ENCODE data around the gene SMYD3.
A peak's percentile ranks its signal among the peaks of the same experiment; 100 is the strongest.

Gene SMYD3

GRCh38 chr1:246117066-246117791 is 389.9 kb downstream of the SMYD3 start:
- peak overlapping the region; percentile 66 for H3K4me3 Mint-ChIP-seq
- no peaks in the 10 kb centered on the region for H3K36me3 Mint-ChIP-seq (ENCODE audit: low read depth)
- H3K9me3 Mint-ChIP-seq, result no peaks in the 10 kb centered on the region
- H3K27ac Mint-ChIP-seq, result peak overlapping the region; percentile 76
- no peaks in the 10 kb centered on the region for H3K27me3 Mint-ChIP-seq
- H3K4me1 Mint-ChIP-seq (ENCODE audit: low read depth), result peaks cover 24% of the 10 kb centered on the region

- Mint-ChIP-seq H3K27ac (no peak overlapping the region), H3K4me3 (no peak overlapping the region), H3K27me3 (no peaks in the 10 kb centered on the region)
Measured at GRCh38 chr1:246114369-246114768, 392.7 kb downstream of the SMYD3 start.

GRCh38 chr1:246113555-246114095 is 393.5 kb downstream of the SMYD3 start:
- no peak overlapping the region for H3K27ac Mint-ChIP-seq
- H3K4me3 Mint-ChIP-seq, result no peak overlapping the region
- no peaks in the 10 kb centered on the region for H3K27me3 Mint-ChIP-seq
- H3K9me3 Mint-ChIP-seq, result no peaks in the 10 kb centered on the region
- H3K36me3 Mint-ChIP-seq (ENCODE audit: low read depth), result no peaks in the 10 kb centered on the region
- peaks cover 24% of the 10 kb centered on the region for H3K4me1 Mint-ChIP-seq (ENCODE audit: low read depth)

More at GRCh38 chr1:246114369-246114768, 392.7 kb downstream of the SMYD3 start:
- Mint-ChIP-seq H3K4me1 (ENCODE audit: low read depth) (peaks cover 24% of the 10 kb centered on the region), H3K36me3 (ENCODE audit: low read depth) (no peaks in the 10 kb centered on the region), H3K9me3 (no peaks in the 10 kb centered on the region)

DNA sequence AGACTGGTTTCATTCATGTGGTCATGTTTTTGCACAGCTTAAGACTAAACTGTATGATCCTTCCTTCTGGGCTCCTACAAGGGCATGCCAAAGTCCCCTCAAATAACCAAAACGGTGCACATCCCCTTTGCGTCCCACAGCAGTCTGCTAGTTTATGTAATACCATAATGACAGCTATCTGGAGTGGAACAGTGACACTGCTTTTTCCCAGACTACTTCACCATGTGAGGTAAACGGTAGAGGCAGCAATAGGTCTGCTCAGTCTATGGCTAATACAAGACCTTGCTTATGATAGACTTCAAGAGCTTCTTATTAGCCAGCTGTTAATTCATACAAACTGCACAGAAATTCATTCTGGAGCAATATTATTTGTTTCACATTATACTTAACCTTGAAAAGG is 395.5 kb downstream of the SMYD3 start:
- Mint-ChIP-seq H3K27ac (no peak overlapping the region), H3K27me3 (no peaks in the 10 kb centered on the region), H3K36me3 (ENCODE audit: low read depth) (no peaks in the 10 kb centered on the region), H3K4me1 (ENCODE audit: low read depth) (peaks cover 12% of the 10 kb centered on the region), H3K9me3 (no peaks in the 10 kb centered on the region), H3K4me3 (no peak overlapping the region)

DNA sequence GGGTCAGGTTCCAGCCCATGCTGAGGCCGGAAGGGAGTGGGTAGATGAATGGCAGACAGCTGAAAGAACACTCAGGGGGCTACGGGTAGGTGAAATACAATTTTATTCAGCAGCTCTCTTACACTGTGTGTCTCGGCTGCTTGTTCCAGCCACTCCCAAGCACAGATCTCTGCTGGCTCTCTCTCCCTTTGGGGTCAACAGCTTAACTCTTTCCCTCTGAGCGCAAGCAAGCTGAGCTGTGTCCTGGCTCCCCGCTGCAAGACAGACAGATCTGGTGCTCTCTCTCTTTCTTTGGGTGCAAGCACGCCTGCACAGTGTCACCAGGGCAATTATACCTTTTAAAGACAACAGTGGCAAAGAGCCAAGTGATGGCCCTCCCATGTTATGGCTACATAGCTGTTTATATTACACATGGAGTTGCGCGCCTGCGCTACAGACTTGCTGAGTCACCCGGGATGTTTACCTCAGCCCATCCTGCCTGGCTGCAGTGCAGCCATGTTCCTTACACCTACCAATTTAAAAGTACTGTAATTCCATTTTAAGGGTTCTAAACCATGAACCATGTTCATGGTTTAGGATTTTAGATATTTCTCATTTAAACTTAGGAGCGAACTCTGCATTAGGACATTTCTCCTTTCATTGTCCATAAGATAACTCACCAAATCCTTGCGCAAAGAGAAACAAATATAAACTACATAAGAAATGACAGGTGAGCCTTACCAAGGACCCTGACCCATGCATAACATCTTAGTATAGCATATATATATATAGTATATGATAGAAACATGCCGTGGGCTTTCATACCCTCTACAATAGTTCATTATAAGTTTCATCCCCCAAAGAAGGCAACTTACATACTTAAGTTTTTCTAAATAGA is 396.5 kb downstream of the SMYD3 start:
- Mint-ChIP-seq H3K4me1 (ENCODE audit: low read depth) (peaks cover 6% of the 10 kb centered on the region), H3K27ac (no peak overlapping the region), H3K36me3 (ENCODE audit: low read depth) (no peaks in the 10 kb centered on the region), H3K27me3 (no peaks in the 10 kb centered on the region), H3K9me3 (no peaks in the 10 kb centered on the region), H3K4me3 (no peak overlapping the region)

DNA sequence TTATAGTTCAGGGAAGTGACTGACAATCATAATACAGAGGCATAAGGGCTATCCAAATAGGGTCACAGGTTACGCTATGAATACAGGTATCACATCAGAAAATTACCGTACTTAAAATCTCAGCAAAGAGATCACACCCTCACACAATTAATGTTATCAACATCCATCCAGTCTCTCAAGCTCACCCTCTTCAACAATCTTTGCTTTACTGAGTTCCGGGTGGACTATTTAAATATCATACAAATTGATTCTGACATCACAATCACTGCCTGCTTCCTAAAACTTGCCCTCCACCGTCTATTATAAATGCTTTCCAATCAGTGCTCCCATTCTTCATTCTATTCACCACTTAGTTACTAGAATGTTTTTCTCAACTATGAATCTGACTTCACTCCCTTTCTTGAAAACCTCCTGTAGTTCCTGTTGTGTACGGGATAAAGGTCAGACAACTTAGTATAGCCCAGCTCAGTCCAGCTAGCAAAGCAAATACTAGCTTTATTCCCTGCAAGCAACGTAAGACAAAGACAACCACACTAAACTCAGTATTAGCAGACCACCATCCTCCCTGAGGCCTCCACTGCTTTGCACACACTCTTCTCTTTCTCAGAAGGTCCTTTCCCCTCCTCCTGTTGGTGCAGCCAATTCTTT is 398.7 kb downstream of the SMYD3 start:
- Mint-ChIP-seq H3K9me3 (no peaks in the 10 kb centered on the region), H3K27me3 (no peaks in the 10 kb centered on the region), H3K4me1 (ENCODE audit: low read depth) (peaks cover 2% of the 10 kb centered on the region), H3K4me3 (no peak overlapping the region), H3K36me3 (ENCODE audit: low read depth) (no peaks in the 10 kb centered on the region), H3K27ac (no peak overlapping the region)

GRCh38 chr1:246107516-246108277 is 399.4 kb downstream of the SMYD3 start:
- H3K9me3 Mint-ChIP-seq, result no peaks in the 10 kb centered on the region
- no peak overlapping the region for H3K27ac Mint-ChIP-seq
- no peaks in the 10 kb centered on the region for H3K36me3 Mint-ChIP-seq (ENCODE audit: low read depth)
- H3K4me1 Mint-ChIP-seq (ENCODE audit: low read depth), result no peaks in the 10 kb centered on the region
- H3K4me3 Mint-ChIP-seq, result no peak overlapping the region
- no peaks in the 10 kb centered on the region for H3K27me3 Mint-ChIP-seq

- Mint-ChIP-seq H3K4me1 (ENCODE audit: low read depth) (no peaks in the 10 kb centered on the region), H3K9me3 (no peaks in the 10 kb centered on the region), H3K27me3 (no peaks in the 10 kb centered on the region), H3K36me3 (ENCODE audit: low read depth) (no peaks in the 10 kb centered on the region), H3K27ac (no peak overlapping the region), H3K4me3 (no peak overlapping the region)
Measured at GRCh38 chr1:246106342-246106763, 400.7 kb downstream of the SMYD3 start.

DNA sequence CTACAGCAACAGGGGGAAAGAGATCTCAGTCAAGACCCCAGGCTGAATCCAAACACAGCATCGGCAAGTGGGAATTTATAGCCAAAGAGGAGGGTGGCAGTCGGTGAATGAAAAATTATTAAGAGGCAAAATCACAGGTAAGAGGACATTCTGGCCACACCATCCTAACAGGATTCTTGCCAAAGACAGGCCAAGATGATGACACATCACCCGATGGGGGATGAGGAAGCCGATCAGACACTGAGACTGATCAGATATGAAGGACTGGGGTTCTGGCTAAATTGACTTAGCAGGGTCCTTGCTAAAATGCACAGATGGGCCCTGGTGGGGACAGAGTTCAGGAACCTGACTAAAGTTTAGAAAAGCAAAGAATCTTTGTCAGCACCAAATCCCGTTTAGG is 402.2 kb downstream of the SMYD3 start:
- Mint-ChIP-seq H3K9me3 (no peaks in the 10 kb centered on the region), H3K27ac (no peak overlapping the region), H3K27me3 (no peaks in the 10 kb centered on the region), H3K36me3 (ENCODE audit: low read depth) (no peaks in the 10 kb centered on the region), H3K4me3 (no peak overlapping the region), H3K4me1 (ENCODE audit: low read depth) (no peaks in the 10 kb centered on the region)

- Mint-ChIP-seq H3K4me1 (ENCODE audit: low read depth) (no peaks in the 10 kb centered on the region), H3K9me3 (no peaks in the 10 kb centered on the region), H3K36me3 (ENCODE audit: low read depth) (peaks cover 3% of the 10 kb centered on the region), H3K27ac (no peak overlapping the region), H3K27me3 (no peaks in the 10 kb centered on the region), H3K4me3 (no peak overlapping the region)
Measured at GRCh38 chr1:246099570-246099969, 407.5 kb downstream of the SMYD3 start.

- Mint-ChIP-seq H3K9me3 (peaks cover 9% of the 10 kb centered on the region), H3K27ac (no peak overlapping the region), H3K4me1 (ENCODE audit: low read depth) (no peaks in the 10 kb centered on the region), H3K4me3 (no peak overlapping the region), H3K27me3 (no peaks in the 10 kb centered on the region), H3K36me3 (ENCODE audit: low read depth) (peaks cover 14% of the 10 kb centered on the region)
Measured at GRCh38 chr1:246096356-246096755, 410.7 kb downstream of the SMYD3 start.

- Mint-ChIP-seq H3K27me3 (no peaks in the 10 kb centered on the region), H3K36me3 (ENCODE audit: low read depth) (peaks cover 16% of the 10 kb centered on the region), H3K9me3 (peaks cover 9% of the 10 kb centered on the region), H3K4me1 (ENCODE audit: low read depth) (no peaks in the 10 kb centered on the region), H3K27ac (no peak overlapping the region), H3K4me3 (no peak overlapping the region)
Measured at GRCh38 chr1:246095443-246095842, 411.6 kb downstream of the SMYD3 start.

DNA sequence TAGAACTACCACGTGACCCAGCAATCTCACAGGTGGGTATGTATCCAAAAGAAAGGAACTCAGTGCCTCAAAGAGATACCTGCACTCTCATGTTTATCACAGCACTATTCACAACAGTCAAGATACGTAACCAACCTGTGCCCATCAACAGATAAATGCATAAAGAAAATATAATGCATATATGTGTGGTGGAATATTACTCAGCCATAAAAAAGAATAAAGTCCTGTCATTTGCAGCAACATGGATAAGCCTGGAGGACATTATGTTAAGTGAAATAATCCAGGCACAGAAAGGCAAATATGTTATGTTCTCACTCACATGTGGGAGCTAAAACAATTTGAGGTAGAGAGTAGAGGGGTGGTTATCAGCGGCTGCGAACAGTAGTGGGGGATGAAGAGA is 413.8 kb downstream of the SMYD3 start:
- peaks cover 16% of the 10 kb centered on the region for H3K36me3 Mint-ChIP-seq (ENCODE audit: low read depth)
- H3K27me3 Mint-ChIP-seq, result no peaks in the 10 kb centered on the region
- no peak overlapping the region for H3K27ac Mint-ChIP-seq
- H3K4me3 Mint-ChIP-seq, result no peak overlapping the region
- H3K4me1 Mint-ChIP-seq (ENCODE audit: low read depth), result no peaks in the 10 kb centered on the region
- peaks cover 9% of the 10 kb centered on the region for H3K9me3 Mint-ChIP-seq

DNA sequence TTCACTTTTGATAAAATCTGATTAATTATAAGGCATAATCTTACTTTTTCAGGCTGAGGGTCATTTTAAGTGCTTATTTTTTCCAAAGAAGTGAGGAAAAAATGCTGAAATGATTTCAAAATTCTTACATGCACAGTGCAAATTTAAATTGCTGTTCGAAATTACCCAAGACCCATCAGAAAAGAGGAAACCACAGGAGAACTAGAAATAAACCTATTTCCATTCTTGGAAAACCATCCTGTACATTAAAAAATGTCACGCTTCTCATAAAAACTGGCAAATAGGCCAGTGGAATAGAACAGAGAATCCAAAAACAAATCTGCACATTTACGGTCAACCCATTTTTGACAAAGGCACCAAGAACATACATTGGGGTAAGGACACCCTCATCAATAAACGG is 414.9 kb downstream of the SMYD3 start:
- no peak overlapping the region for H3K27ac Mint-ChIP-seq
- H3K36me3 Mint-ChIP-seq (ENCODE audit: low read depth), result peaks cover 18% of the 10 kb centered on the region
- H3K27me3 Mint-ChIP-seq, result no peaks in the 10 kb centered on the region
- H3K9me3 Mint-ChIP-seq, result peaks cover 9% of the 10 kb centered on the region
- H3K4me3 Mint-ChIP-seq, result no peak overlapping the region
- no peaks in the 10 kb centered on the region for H3K4me1 Mint-ChIP-seq (ENCODE audit: low read depth)
